ENCODE measurements around the gene LMTK3.
A peak's percentile ranks its signal among the peaks of the same experiment; 100 is the strongest.

Gene LMTK3

GRCh38 chr19:48471836-48472235 lies 39.8 kb downstream of the LMTK3 start:
- no peak for DNase-seq (ENCODE audit: low spot score)

GRCh38 chr19:48470856-48471255 lies 40.8 kb downstream of the LMTK3 start:
- DNase-seq (ENCODE audit: low spot score) = no peak

DNA sequence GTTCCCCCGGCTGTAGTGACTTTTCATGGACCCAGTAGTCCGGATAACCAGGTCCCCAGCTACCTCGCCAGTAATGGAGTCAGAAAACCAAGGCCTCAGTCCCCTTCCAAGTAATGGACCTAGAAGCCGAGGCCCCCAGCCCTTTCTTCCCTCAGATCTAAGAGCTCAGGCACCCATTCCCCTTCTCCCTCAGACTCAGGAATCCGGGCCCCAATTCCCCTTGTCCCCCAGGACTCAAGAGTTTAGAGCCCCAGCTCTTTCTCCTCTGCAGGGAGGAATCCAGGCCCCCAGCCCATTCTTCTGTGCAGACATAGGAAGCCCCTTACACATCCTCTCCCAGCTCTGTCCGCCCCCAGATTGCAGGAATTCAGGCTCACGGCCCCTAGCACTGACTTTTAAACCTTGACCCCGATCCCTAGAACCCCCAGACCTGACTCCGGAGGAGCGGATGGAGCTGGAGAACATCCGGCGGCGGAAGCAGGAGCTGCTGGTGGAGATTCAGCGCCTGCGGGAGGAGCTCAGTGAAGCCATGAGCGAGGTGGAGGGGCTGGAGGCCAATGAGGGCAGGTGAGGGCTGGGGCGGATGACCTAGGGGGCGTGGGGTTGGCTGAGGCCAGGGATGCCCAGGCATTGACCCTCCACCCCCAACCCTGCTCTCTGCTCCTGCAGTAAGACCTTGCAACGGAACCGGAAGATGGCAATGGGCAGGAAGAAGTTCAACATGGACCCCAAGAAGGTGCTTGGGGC lies 41.5 kb downstream of the LMTK3 start:
- no peak for DNase-seq (ENCODE audit: low spot score)

GRCh38 chr19:48469289-48469881 lies 42.2 kb downstream of the LMTK3 start, which contains the start of gene CYTH2:
Gene CYTH2 (plus strand): TSS chr19:48469369. CDS start chr19:48469508, 139 bp downstream.
- peak; percentile 66 for DNase-seq (ENCODE audit: low spot score)

DNA sequence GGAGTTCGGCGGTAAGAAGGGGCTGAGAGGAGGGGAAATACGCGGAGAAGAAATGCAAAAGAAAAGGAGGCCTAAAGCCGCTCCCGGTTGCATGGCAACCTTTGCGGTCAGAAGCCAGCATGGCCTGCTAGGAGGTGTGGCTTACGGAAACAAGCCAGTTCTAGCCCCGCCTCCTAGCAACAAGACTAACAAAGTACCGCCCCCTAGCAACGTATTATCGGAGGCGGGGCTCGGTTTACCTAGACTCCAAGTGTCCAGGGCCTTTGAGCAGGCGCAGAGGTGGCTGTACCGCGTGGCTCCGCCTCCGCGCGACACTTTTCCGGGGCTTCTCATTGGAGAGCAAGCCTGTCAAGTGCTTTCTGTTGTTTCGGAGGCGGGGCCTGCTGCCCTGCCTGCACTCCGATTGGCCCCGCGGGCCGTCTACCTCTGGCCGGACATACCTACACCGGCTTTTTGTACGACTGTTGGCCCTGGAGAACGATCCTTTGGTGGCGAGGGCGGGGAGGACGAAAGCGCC lies 42.8 kb downstream of the LMTK3 start:
- DNase-seq (ENCODE audit: low spot score) = peak; percentile 100

- no peak for DNase-seq (ENCODE audit: low spot score)
Observed at GRCh38 chr19:48466561-48467325, 44.9 kb downstream of the LMTK3 start.

- DNase-seq (ENCODE audit: low spot score) = no peak
Observed at GRCh38 chr19:48465215-48465614, 46.4 kb downstream of the LMTK3 start.

GRCh38 chr19:48461982-48462655 lies 49.5 kb downstream of the LMTK3 start:
- no peak for DNase-seq (ENCODE audit: low spot score)

- DNase-seq (ENCODE audit: low spot score) = no peak
Observed at GRCh38 chr19:48461651-48461981, 50.0 kb downstream of the LMTK3 start.

- DNase-seq (ENCODE audit: low spot score) = no peak
Observed at GRCh38 chr19:48458016-48458415, 53.6 kb downstream of the LMTK3 start.

GRCh38 chr19:48456864-48457263 lies 54.8 kb downstream of the LMTK3 start:
- no peak for DNase-seq (ENCODE audit: low spot score)

DNA sequence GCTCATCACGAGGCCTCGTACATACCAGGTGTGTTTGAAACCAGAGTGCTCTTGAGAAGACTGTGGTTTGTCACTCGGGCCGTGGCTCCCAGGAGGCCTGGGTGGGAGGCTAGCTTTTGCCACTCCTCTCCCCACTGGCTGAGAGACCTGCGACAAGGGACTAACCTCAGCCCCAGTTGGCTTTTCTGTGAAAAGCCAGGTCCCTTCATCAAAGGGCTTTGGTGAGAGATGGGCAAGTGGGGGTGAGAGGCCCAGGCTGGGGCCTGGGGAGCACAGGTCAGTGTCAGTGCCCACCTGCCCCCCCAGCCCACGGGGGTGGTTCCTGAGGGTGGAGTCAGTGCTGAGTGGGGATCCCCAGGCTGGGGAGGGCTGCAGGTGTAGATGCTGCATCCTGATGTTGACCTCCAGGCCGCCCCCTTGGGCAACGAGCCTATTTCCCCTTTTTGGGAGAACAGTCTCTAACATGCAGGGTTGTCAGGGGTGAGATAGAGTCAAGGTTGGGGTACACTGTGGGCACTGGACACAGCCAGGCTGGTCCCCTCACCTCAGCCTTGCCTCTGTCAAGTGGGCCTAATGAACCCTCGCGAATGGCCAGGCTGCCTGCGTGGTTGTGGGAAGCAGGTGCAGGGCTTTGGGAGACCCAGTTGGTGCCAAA lies 55.6 kb downstream of the LMTK3 start:
- DNase-seq (ENCODE audit: low spot score) = no peak

DNA sequence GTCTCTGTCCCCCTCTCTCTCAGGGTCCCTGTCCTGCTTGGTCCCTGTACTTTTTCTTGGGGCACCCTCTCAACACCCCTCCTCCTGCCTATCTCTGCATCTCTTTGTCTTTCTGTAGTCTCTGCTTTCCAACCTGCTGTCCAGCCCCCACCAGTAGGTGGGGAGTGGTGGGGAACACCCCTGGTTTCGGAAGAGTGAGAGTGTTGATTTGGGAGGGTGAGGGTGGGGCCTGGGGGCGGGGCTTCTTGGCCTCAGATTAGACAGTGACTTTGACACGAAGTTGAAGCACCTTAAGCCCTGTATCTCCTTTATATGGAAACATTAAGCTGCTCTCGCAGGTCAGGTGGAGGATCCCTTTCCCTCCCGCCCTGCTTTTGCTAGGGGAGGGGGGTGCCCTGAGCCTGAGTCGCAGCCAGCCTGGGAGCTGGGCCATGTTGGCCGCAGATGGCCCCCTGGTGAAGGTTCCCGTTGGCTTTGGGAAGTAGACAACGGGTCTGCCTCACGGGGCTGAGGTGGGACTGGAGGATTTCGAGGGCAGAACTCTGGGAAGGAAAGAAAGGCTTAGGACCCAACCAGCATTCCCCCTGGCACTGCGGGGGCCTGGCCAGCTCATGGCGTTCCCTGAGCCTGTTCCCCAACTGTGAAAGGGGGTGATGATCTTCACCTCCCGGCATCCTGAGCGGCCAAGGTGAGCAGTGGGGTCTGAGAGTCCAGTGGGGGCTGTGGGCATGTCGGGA lies 56.3 kb downstream of the LMTK3 start, which contains the start of gene KCNJ14:
KCNJ14 (plus strand) TSS at position 404 of the 737 bp plus-strand sequence. CDS start 6,151 bp downstream, outside the sequence.
- no peak for DNase-seq (ENCODE audit: low spot score)

DNA sequence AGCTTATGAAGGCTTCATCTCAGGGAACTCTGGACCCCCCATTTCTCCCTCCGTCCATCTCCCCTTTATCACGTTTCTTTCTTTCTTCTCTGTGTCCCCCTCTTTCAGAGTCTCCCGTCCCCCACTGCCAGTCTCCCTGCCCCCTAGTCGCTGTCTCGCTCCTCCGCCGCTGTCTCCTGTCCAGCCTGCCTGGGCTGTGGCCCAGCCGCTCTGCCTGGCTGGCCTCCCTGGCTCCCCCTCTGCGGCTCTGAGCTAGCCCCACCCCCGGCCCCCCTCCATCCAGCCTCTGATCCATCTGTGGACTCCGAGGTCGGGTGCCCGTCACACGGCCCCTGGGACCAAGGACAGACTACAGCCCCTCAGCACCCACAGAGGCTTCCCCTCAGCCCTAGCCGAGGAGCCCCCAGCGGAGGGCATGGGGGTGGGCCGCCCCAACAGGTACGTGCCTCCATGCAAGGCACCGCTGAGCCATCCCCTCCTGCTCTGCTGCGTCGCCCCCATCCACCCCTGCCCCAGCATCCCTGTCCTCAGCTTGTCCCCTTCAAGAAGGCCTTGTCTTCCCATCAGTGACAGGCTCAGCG lies 57.4 kb downstream of the LMTK3 start:
- DNase-seq (ENCODE audit: low spot score) = no peak

- no peak for DNase-seq (ENCODE audit: low spot score)
Observed at GRCh38 chr19:48452289-48453190, 59.1 kb downstream of the LMTK3 start.

- DNase-seq (ENCODE audit: low spot score) = no peak
Observed at GRCh38 chr19:48451624-48452023, 60.0 kb downstream of the LMTK3 start.

DNA sequence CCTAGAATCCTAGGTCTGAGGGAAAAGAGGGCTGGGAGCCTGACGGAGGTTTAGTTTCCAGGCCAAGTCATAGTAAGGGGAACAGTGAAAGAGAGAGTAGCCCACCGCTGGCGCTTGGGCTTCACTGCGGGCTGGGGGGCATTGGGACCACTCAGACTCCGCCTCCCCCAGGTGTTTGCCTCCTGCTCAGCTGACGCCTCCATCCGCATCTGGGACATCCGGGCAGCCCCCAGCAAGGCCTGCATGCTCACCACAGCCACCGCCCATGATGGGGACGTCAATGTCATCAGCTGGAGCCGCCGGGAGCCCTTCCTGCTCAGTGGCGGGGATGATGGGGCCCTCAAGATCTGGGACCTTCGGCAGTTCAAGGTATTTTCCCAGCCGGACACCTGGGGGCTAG lies 60.8 kb downstream of the LMTK3 start:
- DNase-seq (ENCODE audit: low spot score) = no peak

DNA sequence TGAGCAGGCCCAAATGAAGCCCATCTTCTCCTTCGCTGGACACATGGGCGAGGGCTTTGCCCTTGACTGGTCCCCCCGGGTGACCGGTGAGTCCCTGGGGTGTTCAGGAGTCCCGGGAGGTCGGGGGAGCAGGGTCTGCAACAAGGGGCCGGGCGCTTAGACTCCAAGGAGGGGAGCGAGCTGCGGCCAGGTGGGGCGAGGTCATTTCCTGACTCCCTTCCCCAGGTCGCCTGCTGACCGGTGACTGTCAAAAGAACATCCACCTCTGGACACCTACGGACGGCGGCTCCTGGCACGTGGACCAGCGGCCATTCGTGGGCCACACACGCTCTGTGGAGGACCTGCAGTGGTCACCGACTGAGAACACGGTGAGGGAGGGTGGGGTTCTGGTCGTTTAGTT lies 61.2 kb downstream of the LMTK3 start:
- no peak for DNase-seq (ENCODE audit: low spot score)

- no peak for DNase-seq (ENCODE audit: low spot score)
Observed at GRCh38 chr19:48448563-48448962, 63.1 kb downstream of the LMTK3 start.
